Upper lobe of left lung (tissue), 4 donors: ENCODE data around the gene DTNB.

Source experiments
- POLR2A ChIP-seq, 4 donors: fragments of 450-650 bp; IDR thresholded peaks; one replicate each; pipeline ENCODE4 v1.5.1; 2016 to 2017; ENCODE audit warnings: antibody characterized with exemption in 4 of 4, mild to moderate bottlenecking in 2 of 4
- TF ChIP-seq, protein P1 (sequence below), 6 experiments: fragments of 450-650 bp in 4 of 6; fragments of 200-600 bp in 2 of 6; sonication (generic) in 2 of 6; IDR thresholded peaks; one replicate each; pipeline ENCODE4 v1.5.1; 2016 to 2019; ENCODE audit warnings: antibody characterized with exemption in 6 of 6

DNA sequence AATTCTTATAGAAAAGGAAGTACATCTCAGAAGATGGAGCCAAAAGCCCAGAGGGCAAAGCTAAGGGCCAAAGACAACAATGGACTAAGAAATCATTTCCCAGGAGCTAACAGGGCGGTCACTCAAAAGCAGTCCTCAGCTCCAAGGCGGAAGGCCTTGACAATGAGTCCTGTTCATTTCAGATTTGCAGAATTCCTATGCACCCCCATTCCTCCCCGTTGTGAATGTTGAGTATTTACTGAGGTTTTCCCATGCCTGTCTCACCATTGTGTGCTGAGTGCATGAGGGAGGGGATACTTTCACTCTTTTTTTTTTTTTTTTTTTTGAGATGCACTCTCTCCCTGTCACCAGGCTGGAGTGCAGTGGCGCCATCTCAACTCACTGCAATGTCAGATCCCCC lies 18.8 kb upstream of the DTNB start:
- TF ChIP-seq POLR2A (IDR thresholded peaks at IDR 0.05) = no peak
- TF ChIP-seq, protein P1, sequence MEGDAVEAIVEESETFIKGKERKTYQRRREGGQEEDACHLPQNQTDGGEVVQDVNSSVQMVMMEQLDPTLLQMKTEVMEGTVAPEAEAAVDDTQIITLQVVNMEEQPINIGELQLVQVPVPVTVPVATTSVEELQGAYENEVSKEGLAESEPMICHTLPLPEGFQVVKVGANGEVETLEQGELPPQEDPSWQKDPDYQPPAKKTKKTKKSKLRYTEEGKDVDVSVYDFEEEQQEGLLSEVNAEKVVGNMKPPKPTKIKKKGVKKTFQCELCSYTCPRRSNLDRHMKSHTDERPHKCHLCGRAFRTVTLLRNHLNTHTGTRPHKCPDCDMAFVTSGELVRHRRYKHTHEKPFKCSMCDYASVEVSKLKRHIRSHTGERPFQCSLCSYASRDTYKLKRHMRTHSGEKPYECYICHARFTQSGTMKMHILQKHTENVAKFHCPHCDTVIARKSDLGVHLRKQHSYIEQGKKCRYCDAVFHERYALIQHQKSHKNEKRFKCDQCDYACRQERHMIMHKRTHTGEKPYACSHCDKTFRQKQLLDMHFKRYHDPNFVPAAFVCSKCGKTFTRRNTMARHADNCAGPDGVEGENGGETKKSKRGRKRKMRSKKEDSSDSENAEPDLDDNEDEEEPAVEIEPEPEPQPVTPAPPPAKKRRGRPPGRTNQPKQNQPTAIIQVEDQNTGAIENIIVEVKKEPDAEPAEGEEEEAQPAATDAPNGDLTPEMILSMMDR (IDR thresholded peaks at IDR 0.05) = no peak
